ENCODE results near the gene FOXN3. TPM values are rescaled to one million over a fixed set of nuclear protein-coding genes. Genes with fewer than 3 reads are reported as not detected.

FOXN3 gene
- total RNA-seq, 1 donor from 2014 or later = 122 TPM

GRCh38 chr14:89445273-89445973 lies 28.4 kb upstream of the FOXN3 start:
- TF ChIP-seq CTCF (IDR thresholded peaks at IDR 0.05; ENCODE audit: insufficient read depth, low read depth, low read length) (no peak), EZH2 (IDR thresholded peaks at IDR 0.05; ENCODE audit: insufficient read depth, low read length) (no peak)
- no peak overlapping the region for H2AFZ ChIP-seq (ENCODE audit: low read depth, low read length)
- DNase-seq (ENCODE audit: low read depth) = no peak
- Mint-ChIP-seq H3K9me3 (ENCODE audit: unreplicated experiment) (peaks cover 5% of the 10 kb centered on the region), H3K27ac (ENCODE audit: unreplicated experiment) (peak overlapping the region; percentile 91), H3K4me1 (ENCODE audit: low read depth, unreplicated experiment) (peaks cover 24% of the 10 kb centered on the region), H3K27me3 (ENCODE audit: low read depth, unreplicated experiment) (no peaks in the 10 kb centered on the region), H3K4me3 (ENCODE audit: unreplicated experiment) (no peak overlapping the region), H3K36me3 (ENCODE audit: low read depth, unreplicated experiment) (peaks cover 1% of the 10 kb centered on the region)
- H3K9ac ChIP-seq (ENCODE audit: low read length) = no peak overlapping the region
- H3K9me3 ChIP-seq (ENCODE audit: insufficient read depth, low read depth, low read length) = no peaks in the 10 kb centered on the region
- no peaks in the 10 kb centered on the region for H4K20me1 ChIP-seq (ENCODE audit: insufficient read depth, low read length)
- H3K4me3 ChIP-seq (ENCODE audit: insufficient read depth, low read depth, low read length) = no peak overlapping the region
- no peaks in the 10 kb centered on the region for H3K27me3 ChIP-seq (ENCODE audit: insufficient read depth, low read length)
- no peaks in the 10 kb centered on the region for H3K36me3 ChIP-seq (ENCODE audit: insufficient read depth, low read length)
- peak overlapping the region; percentile 13 for H3K27ac ChIP-seq (ENCODE audit: low read depth, low read length)
- no peaks in the 10 kb centered on the region for H3K79me2 ChIP-seq (ENCODE audit: insufficient read depth, low read length)
- FAIRE-seq = no peak
- H3K4me2 ChIP-seq (ENCODE audit: low read length) = no peak overlapping the region
- peaks cover 19% of the 10 kb centered on the region for H3K4me1 ChIP-seq (ENCODE audit: insufficient read depth, low read length)

GRCh38 chr14:89444516-89445125 lies 27.6 kb upstream of the FOXN3 start:
- Mint-ChIP-seq H3K4me1 (ENCODE audit: low read depth, unreplicated experiment) (peaks cover 24% of the 10 kb centered on the region), H3K36me3 (ENCODE audit: low read depth, unreplicated experiment) (peaks cover under 1% of the 10 kb centered on the region), H3K27me3 (ENCODE audit: low read depth, unreplicated experiment) (no peaks in the 10 kb centered on the region), H3K27ac (ENCODE audit: unreplicated experiment) (peak overlapping the region; percentile 90), H3K4me3 (ENCODE audit: unreplicated experiment) (no peak overlapping the region), H3K9me3 (ENCODE audit: unreplicated experiment) (peaks cover 5% of the 10 kb centered on the region)
- H4K20me1 ChIP-seq (ENCODE audit: insufficient read depth, low read length) = no peaks in the 10 kb centered on the region
- DNase-seq (ENCODE audit: low read depth) (no peak), FAIRE-seq (no peak)
- TF ChIP-seq EZH2 (IDR thresholded peaks at IDR 0.05; ENCODE audit: insufficient read depth, low read length) (no peak), CTCF (IDR thresholded peaks at IDR 0.05; ENCODE audit: insufficient read depth, low read depth, low read length) (no peak)
- H3K27me3 ChIP-seq (ENCODE audit: insufficient read depth, low read length) = no peaks in the 10 kb centered on the region
- no peaks in the 10 kb centered on the region for H3K36me3 ChIP-seq (ENCODE audit: insufficient read depth, low read length)
- no peak overlapping the region for H2AFZ ChIP-seq (ENCODE audit: low read depth, low read length)
- no peaks in the 10 kb centered on the region for H3K9me3 ChIP-seq (ENCODE audit: insufficient read depth, low read depth, low read length)
- H3K9ac ChIP-seq (ENCODE audit: low read length) = peak overlapping the region; percentile 7
- peak overlapping the region; percentile 33 for H3K4me2 ChIP-seq (ENCODE audit: low read length)
- H3K4me3 ChIP-seq (ENCODE audit: insufficient read depth, low read depth, low read length) = no peak overlapping the region
- H3K4me1 ChIP-seq (ENCODE audit: insufficient read depth, low read length) = peaks cover 19% of the 10 kb centered on the region
- H3K79me2 ChIP-seq (ENCODE audit: insufficient read depth, low read length) = no peaks in the 10 kb centered on the region
- H3K27ac ChIP-seq (ENCODE audit: low read depth, low read length) = peak overlapping the region; percentile 47

- no peaks in the 10 kb centered on the region for H3K36me3 Mint-ChIP-seq (ENCODE audit: low read depth, unreplicated experiment)
- Histone ChIP-seq H3K9ac (ENCODE audit: low read length) (peak overlapping the region; percentile 7), H3K9me3 (ENCODE audit: insufficient read depth, low read depth, low read length) (no peaks in the 10 kb centered on the region), H3K27ac (ENCODE audit: low read depth, low read length) (peak overlapping the region; percentile 47), H3K4me3 (ENCODE audit: insufficient read depth, low read depth, low read length) (no peak overlapping the region), H4K20me1 (ENCODE audit: insufficient read depth, low read length) (no peaks in the 10 kb centered on the region), H3K4me1 (ENCODE audit: insufficient read depth, low read length) (peaks cover 19% of the 10 kb centered on the region), H3K4me2 (ENCODE audit: low read length) (peak overlapping the region; percentile 33), H3K79me2 (ENCODE audit: insufficient read depth, low read length) (no peaks in the 10 kb centered on the region), H2AFZ (ENCODE audit: low read depth, low read length) (no peak overlapping the region), H3K36me3 (ENCODE audit: insufficient read depth, low read length) (no peaks in the 10 kb centered on the region), H3K27me3 (ENCODE audit: insufficient read depth, low read length) (no peaks in the 10 kb centered on the region)
- TF ChIP-seq CTCF (IDR thresholded peaks at IDR 0.05; ENCODE audit: insufficient read depth, low read depth, low read length) (no peak), EZH2 (IDR thresholded peaks at IDR 0.05; ENCODE audit: insufficient read depth, low read length) (no peak)
- H3K4me1 Mint-ChIP-seq (ENCODE audit: low read depth, unreplicated experiment) = peaks cover 24% of the 10 kb centered on the region
- H3K9me3 Mint-ChIP-seq (ENCODE audit: unreplicated experiment) = peaks cover 5% of the 10 kb centered on the region
- peak overlapping the region; percentile 35 for H3K4me3 Mint-ChIP-seq (ENCODE audit: unreplicated experiment)
- FAIRE-seq = no peak
- H3K27me3 Mint-ChIP-seq (ENCODE audit: low read depth, unreplicated experiment) = no peaks in the 10 kb centered on the region
- peak overlapping the region; percentile 90 for H3K27ac Mint-ChIP-seq (ENCODE audit: unreplicated experiment)
- DNase-seq (ENCODE audit: low read depth) = no peak
These were observed 27.0 kb upstream of the FOXN3 start for GRCh38 chr14:89444044-89444443.

All from astrocyte (in vitro differentiated cells and primary cell).